NCI-H748 (cell line): ENCODE results near the gene NACC2.
"Not testable (repeated sequence)": the region's sequence is repeated elsewhere in the genome, so short reads cannot be mapped to it uniquely, and the experiment has no call there.

Source experiments
- DNase-seq: peaks from one replicate; lab custom pipeline; 2025; ENCODE audit not compliant: unreplicated experiment; lab: John Stamatoyannopoulos, UW

NACC2 gene

DNA sequence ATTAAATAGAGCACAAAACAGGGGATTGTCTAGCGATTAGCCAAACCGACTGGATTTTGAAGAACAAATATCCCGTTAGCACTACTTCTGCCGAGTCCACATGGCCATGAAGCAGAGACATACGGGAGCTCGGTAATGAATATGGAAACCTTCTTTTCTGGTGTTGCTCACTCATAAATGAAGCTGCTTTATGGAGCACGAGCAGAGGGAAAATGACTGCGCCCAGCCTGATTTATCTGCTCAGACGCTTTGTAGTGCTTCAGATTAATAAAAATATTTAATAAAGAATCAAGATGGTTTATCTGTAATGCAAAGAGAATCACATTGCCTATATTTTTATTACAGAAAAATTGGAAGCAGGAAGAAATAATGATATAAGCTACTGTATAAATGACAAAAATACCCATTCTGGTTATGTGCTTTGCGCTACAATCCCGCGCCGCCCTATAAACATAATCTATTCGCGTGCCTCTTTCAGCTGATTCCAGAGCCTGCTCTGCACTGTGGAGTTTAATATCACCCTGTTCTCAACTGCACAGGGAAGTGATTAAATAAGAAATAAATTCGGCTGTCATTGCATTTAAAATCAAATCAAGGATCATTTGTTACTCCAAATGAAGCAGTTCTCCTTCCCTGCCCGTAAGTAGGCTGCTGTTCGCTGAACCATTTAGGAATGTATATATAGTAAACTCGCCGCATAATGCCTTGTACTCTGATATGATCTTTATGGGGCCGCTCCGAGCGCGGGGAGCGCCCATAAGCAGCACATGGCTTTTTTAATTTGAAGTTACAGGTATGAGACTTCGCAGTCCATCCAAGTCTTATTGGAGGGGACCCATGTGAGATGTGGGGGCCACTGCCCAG, 111.6 kb downstream of the NACC2 start:
- DNase-seq = no peak

DNA sequence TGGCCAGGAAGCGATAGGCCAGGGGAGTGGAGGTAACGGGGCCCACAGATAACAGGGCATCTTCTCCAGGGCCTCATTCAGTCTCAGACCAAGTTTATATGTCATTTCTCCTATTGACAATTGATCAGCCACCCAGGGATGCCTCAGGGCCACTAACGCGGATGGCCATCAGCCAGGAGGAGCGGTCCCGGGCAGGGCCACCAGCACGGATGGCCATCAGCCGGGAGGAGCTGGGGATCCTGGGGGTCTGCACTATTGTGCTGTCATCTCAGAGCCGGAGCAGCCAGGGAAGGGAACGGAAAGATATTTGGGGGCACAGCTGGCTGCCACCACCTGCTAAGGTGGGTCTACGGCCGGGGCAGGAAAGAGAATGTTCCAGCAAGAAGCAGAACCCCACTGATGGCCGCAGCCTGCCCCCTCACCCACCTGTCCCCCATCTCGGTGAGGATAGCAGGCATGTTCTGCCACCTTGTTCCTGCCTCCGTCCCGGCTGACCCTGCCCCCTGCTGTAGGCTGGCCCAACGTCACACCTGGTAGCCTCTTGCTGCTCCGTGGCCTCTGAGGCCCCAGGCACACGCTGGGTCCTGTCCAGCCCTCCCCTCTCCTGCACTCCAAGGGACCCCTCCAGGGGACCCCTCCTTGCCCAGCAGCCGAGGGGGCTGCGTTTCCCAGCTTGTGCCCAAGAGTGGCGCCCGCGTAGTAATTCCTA, 112.4 kb downstream of the NACC2 start:
- DNase-seq = no peak

DNA sequence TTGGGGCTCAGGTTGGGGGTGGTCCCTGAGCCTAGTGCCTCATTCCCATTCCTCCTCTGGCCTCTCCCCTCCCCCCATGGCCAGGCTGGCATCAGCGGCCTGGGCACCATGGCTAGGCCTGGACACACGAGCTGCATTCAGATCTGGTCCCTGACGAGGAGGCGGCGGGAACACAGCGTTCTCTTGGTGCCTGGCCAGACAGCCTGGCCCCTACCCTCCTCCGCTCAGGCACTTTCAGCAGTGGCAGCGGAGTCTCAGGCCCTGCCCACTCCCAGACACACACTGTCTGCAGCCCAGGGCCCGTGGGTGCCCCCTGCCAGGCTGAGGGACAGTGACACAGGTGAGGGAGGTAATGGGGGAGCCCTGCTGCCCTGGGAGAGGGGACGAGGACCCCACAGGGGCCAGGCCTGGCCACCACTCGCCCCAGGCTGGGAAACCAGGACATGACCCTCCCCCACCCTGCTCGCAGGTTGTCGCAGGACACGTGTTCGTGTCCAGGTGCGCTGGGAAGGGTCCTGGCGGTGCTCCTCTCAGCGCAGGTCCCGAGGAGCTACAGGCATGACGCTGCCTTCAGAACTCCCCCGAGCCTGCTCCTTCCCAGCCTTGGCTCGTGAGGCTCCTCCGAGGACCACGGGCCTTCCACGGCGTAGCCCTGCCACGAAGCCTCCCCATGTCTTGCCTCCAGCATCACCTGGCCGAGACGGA, 114.0 kb downstream of the NACC2 start:
- DNase-seq = no peak

DNA sequence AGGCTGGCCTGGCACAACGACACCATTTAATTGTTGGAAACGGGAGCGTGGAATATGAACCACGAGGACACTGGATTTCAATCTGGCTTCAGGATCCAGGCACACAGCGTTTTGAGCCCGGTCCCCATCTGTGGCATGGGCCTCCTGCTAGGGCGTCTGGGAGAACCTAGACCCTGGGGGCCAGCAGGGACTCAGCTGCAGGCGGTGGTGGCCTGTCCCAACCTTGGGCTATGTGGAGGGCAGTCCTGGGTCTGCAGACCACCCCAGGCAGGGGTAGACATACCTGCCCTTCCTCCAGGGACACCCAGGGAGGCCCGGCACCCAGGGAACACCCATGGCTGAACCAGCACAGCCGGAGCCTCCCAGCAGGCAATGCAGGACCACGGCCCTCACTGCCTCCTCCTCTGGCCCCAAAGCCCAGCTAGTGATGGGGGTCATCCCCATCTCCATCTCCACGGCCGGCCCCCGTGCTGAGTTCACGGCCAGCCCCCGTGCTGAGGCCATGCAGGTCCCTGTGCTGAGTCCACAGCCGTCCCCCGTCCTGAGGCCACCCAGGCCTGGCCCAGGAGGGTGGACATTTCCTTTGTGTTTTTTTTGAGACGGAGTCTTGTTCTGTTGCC, 115.4 kb downstream of the NACC2 start:
- no peak for DNase-seq

DNA sequence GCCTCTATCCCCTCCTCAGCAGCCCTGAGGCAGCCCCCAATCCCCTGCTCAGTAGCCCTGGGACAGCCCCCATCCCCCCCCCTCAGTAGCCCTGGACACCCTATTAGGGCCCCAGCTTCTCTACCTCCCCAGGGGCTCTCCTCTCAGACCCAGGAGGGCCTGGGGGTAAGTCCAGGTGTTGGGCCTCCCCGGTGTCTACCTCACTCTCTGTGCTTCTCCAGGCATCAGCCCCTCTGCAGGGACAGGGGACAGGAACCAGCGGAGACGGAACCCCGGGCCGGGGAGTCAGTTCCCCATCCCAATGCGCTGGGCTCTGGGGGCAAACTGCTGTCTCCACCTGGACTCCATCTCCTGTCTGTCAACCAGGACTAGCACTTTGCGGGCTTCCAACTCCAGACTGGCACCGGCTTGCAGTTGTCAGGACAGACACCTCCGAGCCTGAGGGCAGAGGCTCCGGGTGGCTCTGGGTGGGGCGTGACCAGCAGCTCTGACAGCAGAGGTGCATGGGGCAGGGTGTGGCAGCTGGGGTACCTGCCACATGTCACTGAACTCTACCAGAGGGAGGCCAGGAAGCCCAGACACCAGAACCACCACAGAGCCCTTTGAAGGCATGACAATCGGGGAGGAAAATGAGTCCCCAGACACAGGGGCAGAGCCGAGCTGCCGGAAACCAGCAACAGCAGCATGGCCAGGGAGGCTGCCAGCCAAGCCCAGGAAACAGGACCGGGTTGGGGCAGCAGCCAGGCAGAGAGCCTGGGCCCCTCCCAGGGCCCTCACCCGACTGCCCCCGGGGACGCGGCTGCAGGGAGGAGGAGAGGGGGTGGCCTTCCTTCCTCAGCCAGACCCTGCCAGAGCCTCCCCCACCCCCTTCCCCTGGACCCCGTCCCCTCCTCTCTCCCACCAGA, 116.2 kb downstream of the NACC2 start:
- DNase-seq = no peak

DNA sequence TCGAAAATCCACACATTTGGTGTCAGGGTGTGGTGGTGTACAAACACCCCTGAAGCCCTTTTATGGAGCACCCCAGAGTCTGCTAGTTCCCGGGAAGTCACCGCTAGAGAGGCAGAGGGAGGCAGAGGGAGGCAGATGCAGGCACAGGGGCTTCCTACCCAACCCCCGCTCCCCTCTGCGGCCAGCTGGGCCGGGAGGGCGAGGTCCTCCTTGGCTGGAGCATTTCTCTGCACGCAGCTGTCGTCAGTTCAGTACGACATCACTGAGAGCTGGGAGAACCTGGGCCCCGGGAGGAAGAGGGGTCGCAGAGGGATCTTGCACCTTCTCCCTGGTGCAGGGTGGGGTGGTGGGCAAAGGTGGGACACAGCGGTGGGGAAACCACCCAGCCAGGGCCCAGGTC, 118.1 kb downstream of the NACC2 start:
- no peak for DNase-seq

DNA sequence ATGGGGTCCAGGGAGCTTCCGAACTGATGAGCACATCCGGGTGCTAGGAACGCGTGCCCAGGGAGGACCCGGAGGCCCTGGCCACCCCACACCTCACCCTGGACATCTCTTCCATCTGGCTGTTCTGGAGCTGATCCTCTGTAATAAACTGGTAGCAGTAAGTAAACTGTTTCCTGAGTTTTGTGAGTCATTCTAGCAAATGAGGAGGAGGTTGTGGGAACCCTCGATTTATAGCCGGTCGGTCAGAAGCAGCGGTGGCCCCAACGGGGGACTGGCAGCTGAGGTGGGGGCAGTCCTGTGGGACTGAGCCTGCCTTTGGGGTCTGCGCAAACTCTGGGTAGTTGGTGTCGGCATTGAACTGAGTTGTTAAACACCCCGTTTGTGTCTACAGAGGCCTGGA, 118.6 kb downstream of the NACC2 start:
- DNase-seq = no peak

DNA sequence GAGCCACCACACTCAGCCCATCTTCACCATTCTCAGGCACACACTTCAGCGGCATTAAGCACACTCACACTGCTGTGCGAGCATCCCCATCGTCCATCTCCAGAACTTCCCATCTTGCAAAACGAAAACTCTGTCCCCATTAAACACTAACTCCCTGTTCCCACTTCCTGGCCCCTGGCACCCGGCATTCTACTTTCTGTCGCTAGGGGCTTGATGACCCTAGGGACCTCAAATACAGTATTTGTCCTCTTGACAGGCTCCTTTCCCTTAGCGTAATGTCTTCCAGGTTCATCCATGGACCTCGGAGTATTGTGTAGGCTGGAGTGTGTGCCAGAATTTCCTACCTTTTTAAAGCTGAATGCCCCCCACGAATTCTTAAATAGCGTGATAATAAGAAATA, 119.3 kb downstream of the NACC2 start:
- DNase-seq = no peak

DNA sequence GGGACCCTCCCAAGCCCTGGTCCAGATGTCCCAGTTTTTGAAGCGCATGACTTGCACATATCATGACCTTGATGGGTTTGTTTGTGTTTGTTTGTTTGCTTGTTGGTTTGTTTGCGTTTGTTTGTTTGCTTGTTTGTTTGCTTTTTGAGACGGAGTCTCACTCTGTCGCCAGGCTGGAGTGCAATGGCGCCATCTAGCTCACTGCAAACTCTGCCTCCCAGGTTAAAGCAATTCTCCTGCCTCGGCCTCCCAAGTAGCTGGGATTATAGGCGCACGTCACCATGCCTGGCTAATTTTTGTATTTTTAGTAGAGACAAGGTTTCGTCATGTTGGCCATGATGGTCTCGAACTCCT, 120.9 kb downstream of the NACC2 start:
- DNase-seq = no peak

DNA sequence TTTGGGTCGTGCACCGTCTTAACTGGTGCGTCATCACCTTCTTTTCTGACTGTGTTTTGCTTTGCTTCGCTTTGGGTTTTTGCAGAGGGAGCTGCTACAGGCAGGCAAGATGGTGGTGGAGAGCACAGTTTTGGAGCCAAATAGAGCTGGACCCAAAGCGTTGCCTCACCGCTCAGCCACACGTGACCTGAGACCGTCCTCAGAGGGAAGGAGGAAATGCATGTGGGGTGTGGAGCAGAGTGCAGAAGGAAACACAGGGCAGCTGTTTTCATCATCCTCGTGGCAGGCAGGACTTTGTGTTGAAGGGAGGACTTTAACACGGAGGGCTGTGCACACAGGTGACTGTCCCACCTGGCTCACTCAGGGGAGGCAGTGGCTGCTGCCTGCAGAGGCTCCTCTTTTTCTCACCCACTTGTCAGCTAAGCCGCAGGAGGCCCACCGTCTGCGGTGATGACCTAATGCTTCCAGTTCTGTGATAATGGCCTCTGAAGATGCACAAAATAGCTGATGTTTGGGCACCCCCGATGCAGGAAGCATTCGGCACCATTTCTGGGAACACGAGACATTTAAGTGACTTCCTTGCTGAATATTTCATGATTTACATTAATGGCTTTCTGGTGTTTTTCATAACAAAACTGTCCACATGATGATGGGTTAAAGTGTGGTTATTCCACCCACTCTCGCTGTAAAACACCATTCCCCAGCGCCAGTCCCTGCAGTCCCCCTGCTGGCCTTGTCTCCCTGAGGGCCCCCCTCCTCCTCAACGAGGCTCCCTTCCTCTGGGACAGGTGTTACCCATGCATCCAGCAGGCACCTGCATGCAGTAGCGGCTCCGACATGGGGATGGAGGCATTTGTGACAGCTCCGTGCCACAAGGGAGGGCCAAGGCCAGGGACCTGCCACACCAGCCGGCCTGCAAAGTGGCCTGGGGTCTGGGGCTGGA, 121.5 kb downstream of the NACC2 start:
- DNase-seq = no peak

DNA sequence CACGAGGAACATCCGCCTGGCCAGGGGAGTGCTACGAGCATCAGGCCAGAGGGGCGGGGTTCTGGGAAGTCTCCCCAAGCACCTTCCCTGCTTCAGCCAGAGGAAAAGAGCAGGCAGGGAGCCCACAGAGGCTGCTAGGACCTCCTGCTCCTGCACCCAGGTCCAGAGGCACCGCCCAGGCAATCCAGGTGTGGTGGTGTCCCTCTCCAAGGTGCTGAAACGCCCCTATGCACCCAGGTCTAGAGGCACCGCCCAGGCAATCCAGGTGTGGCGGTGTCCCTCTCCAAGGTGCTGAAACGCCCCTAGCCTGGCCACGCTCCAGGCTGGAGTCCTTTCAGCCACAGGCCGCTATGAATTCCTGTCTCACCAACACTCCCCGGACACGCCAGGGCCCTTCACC, 123.2 kb downstream of the NACC2 start:
- DNase-seq = no peak

DNA sequence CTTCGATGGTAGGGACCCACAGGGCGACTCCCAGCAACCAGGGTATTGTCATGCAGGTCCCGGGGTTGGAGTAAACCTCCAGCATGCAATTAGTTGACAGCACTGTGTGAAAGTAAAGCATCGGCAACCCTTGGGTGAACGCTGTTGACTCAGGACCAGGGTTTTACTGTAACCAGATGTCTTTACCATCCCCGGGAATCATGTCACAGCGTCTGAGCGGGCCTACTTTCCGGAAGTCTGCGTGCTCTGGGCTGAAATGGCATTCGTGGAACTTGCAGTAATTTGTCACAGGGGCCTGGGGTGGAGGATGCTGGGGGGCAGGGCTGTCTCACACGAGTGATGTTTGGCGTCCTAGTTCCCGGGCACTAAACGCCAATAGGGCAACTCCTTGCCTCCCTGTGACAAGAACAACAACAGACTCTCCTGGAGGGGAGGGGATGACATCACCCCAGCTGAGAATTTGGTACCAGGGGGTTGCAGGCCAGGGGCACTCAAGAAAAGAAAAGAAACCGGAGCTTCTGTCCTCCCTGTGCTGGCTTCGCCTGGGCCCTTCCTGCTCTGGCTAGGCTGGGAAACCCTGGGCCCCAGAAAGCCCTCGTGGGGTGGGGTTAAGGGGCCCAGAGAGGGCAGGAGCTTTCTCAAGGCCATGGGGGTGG, 123.8 kb downstream of the NACC2 start:
- DNase-seq = no peak

DNA sequence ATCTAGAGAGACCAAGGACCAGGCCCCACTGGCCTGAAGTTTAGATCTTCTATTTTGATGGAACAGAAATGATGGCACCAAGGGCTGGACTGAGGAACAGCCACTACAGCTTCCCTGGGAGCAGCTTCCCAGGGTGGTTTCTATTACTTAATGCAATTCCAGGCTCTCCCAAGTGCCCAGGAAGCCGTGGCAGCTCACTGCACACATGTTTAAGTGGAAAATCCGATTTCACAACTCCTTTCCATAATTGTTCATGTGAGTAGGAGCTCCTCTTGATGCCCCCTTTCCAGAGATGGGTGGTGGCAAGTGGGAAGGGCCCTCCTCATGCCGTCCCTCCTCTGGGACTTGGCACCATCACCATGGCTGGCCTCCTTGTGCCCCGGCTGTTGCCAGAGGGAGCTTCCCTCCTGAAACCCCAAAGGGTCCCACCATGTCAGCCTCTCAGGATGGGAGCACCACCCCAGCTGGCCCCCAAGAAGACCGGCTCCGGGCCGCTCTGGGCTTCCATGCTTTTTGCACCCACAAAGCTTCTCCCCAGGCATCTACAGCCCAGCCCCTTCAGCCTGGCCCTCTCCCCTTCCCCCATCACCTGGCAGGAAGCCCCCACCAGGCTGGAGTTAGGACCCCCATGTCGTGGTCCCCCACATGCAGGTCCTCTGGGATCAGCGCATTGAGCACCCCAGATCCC, 124.8 kb downstream of the NACC2 start:
- no peak for DNase-seq

DNA sequence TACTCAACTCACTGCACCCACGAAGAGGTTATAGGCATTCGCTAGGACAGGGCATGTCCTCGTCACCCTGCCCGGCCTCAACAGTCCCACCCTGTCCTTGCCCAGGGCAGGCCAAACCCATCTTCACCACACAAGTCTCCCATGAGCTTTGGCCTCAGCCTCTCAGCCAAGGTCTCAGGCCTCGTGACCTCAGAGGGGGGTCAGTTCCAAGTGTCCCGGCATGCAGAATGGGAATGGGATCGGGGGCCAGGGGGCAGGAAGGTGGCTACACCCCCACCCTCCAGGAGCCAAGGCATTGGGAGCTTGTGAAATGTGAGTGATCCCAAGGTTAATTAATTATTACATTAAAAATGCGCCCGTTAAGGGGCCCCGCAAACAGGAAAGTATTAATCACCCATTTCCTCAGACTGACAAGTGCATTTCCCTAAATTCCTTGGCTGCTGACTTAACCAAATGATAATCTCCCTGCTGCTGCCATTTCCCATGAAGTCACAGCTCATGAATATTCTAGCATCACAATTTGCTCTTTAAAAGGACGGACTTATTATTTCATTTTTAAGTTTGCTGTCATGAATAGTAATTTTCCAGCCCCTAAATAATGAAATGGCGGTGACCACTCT, 125.9 kb downstream of the NACC2 start:
- no peak for DNase-seq

DNA sequence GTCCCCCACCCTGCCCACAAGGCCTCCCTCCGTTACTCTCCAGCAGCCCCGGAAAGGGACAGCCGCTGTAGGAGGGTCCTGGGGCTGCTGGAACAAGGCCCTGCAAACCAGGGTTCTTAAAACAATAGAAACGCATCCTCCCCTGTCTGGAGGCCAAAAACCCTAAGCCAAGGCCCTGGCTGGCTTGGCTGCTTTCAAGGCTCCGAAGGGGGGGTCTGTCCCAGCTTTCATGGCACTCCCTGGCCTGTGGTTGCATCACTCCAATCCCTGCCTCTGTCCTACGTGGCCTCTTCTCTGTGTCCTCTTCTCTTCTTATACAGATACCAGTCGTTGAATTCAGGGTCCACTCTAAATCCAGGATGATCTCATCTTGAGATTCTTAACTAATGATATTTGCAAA, 126.5 kb downstream of the NACC2 start:
- DNase-seq = no peak

DNA sequence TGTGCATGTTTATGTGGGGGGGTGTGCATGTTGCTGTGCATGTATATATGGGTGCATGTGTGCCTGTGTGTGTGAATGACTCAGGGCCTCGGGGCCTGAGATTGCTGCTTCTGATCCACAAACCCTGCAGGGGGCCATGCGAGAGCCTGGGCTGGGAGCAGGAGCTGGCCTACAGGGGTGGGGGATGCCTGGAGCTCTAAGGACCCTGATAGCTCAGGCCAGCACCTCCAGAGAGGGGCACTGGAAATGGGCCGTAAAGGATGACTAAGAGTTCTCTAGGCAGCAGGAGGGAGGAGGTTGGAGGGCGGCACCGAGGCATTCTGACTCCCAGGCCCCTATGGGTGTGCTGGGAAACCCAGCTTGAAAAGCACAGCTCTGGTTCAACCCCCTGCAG, 127.0 kb downstream of the NACC2 start:
- no peak for DNase-seq

DNA sequence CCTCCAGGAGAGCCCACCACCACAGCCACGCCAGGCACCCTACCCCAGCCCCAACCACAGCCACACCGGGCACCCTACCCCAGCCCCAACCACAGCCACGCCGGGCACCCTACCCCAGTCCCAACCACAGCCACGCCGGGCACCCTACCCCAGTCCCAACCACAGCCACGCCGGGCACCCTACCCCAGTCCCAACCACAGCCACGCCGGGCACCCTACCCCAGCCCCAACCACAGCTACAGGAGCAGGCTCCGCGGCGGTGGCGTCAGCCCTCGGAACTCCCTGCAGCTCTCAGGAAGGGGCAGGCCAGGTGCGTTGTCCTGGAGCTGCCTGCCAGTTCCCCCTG, 128.2 kb downstream of the NACC2 start:
- not testable (repeated sequence) for DNase-seq

DNA sequence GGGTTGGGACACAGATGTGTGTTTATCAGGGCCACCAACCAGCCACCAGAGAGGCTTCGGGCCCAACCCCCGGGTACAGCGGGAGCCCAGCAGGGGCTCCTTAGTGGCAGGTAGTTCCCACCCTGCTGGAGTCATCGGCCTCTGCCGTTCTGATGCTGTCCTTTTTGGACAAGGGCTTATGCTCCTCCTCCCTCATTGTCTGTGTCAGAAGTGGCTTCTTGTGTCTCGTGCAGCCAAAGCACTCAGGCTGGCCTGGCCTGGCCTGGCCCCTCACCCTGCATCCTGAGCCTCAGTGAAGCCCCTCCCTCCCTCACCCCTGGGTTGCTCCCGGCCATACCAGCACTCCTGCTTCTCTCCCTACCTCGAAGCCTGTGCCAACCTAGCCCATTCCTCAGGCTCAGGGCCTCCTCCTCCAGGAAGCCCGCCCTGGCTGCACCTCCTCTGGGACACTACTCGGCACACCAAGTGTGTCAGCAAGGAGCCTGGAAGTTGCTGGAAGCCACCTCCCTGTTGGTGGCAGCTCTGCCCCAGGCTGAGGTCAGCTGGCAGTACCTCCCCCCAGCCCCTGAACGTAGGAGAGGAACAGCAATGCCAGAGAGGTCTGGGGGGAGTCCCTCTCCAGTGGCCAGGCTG, 129.8 kb downstream of the NACC2 start:
- no peak for DNase-seq
